ENCODE data around the gene SLC19A2. TPM values are rescaled to one million over a fixed set of nuclear protein-coding genes. Genes with fewer than 3 reads are reported as not detected.

Gene SLC19A2
- total RNA-seq, 2 experiments from 2014 or later, result 3.6 to 3.7 TPM

DNA sequence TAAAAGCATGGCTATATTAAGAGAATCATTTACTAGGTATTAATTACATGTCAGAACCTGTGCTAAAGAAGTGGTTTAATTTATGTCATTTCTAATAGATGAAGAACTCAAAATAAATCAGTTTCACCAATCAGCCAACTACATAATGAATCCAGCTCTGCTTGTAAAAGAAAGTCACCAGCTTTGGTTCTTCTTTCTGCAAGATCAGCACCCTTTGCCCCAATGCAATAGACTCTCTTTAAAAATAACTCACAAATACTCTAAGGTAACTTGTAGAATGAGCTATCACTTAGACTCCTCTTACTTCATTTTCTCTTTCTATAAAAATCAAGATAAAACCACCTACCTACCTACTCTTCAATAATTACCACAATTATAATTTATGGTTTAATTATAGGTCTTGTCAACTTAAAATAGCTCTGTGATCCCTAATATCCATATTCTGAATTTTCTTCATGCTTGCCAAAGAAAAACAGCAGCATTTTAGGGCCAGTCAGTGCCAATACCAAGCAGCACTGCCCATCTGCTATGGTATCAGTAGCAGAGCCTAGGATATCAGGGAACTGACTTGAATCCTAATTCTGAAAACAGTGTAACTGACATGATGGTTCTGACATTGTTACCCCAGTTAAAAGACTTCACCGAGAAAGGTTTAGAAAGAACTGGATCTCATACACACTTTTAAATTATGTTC lies 11.3 kb downstream of the SLC19A2 start:
- Mint-ChIP-seq H3K27ac (no peak overlapping the region), H3K4me1 (ENCODE audit: low read depth) (no peaks in the 10 kb centered on the region), H3K4me3 (no peak overlapping the region), H3K36me3 (ENCODE audit: low read depth) (peaks cover 9% of the 10 kb centered on the region), H3K27me3 (no peaks in the 10 kb centered on the region), H3K9me3 (no peaks in the 10 kb centered on the region)
- ChIA-PET POLR2A (no interaction called here), CTCF (no interaction called here)
- ATAC-seq (ENCODE audit: poor library complexity) (no peak), DNase-seq (no peak)
- TF ChIP-seq, protein P1, sequence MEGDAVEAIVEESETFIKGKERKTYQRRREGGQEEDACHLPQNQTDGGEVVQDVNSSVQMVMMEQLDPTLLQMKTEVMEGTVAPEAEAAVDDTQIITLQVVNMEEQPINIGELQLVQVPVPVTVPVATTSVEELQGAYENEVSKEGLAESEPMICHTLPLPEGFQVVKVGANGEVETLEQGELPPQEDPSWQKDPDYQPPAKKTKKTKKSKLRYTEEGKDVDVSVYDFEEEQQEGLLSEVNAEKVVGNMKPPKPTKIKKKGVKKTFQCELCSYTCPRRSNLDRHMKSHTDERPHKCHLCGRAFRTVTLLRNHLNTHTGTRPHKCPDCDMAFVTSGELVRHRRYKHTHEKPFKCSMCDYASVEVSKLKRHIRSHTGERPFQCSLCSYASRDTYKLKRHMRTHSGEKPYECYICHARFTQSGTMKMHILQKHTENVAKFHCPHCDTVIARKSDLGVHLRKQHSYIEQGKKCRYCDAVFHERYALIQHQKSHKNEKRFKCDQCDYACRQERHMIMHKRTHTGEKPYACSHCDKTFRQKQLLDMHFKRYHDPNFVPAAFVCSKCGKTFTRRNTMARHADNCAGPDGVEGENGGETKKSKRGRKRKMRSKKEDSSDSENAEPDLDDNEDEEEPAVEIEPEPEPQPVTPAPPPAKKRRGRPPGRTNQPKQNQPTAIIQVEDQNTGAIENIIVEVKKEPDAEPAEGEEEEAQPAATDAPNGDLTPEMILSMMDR (IDR thresholded peaks at IDR 0.05), result no peak
- Histone ChIP-seq H3K27ac (ENCODE audit: low read depth in 1 of 2, low read length in 2 of 2) (no peak overlapping the region), H3K4me1 (ENCODE audit: insufficient read depth, low read length) (no peaks in the 10 kb centered on the region), H3K36me3 (ENCODE audit: insufficient read depth, low read length) (peaks cover 4% of the 10 kb centered on the region), H3K9me3 (ENCODE audit: control insufficient read depth in 1 of 2, insufficient read depth in 1 of 2, low read length in 2 of 2) (no peaks in the 10 kb centered on the region), H3K4me3 (ENCODE audit: low read length) (no peak overlapping the region), H3K27me3 (ENCODE audit: control insufficient read depth in 1 of 2, insufficient read depth in 2 of 2, low read length in 2 of 2) (no peaks in the 10 kb centered on the region)
- intact Hi-C loops (cut with DNase I, micrococcal nuclease), result no loop called here

DNA sequence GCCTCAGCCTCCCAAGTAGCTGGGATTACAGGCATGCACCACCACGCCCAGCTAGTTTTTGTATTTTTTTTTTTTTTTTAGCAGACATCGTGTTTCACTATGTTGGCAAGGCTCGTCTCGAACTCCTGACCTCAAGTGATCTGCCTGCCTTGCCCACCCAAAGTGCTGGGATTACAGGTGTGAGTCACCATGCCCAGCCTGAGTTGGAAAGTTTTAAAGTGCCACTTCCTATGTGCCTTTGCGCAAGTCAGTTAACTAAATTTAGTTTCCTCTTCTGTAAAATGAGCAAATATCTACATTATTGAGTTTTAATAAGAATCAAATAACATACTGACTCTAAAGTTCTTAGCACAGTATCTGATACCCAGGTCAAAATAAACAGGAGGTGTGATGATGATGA lies 12.4 kb downstream of the SLC19A2 start:
- CTCF ChIA-PET, result no interaction called here
- Histone ChIP-seq H3K27ac (ENCODE audit: low read depth in 1 of 2, low read length in 2 of 2) (no peak overlapping the region), H3K4me3 (ENCODE audit: low read length) (no peak overlapping the region), H3K4me1 (ENCODE audit: insufficient read depth, low read length) (no peaks in the 10 kb centered on the region), H3K27me3 (ENCODE audit: control insufficient read depth in 1 of 2, insufficient read depth in 2 of 2, low read length in 2 of 2) (no peaks in the 10 kb centered on the region), H3K36me3 (ENCODE audit: insufficient read depth, low read length) (peaks cover 4% of the 10 kb centered on the region), H3K9me3 (ENCODE audit: control insufficient read depth in 1 of 2, insufficient read depth in 1 of 2, low read length in 2 of 2) (no peaks in the 10 kb centered on the region)
- Mint-ChIP-seq H3K9me3 (no peaks in the 10 kb centered on the region), H3K36me3 (ENCODE audit: low read depth) (peaks cover 9% of the 10 kb centered on the region), H3K27ac (no peak overlapping the region), H3K4me3 (no peak overlapping the region), H3K27me3 (no peaks in the 10 kb centered on the region), H3K4me1 (ENCODE audit: low read depth) (no peaks in the 10 kb centered on the region)
- intact Hi-C loops (cut with DNase I, micrococcal nuclease), result no loop called here
- ATAC-seq (ENCODE audit: poor library complexity) (no peak), DNase-seq (no peak)
- TF ChIP-seq, protein P1 (IDR thresholded peaks at IDR 0.05), result no peak
- POLR2A ChIA-PET, result interaction anchor here (0.9 kb wide), 1 partner anchor 9 kb away, joined by 4 read pairs; no protein-coding TSS in a partner anchor

DNA sequence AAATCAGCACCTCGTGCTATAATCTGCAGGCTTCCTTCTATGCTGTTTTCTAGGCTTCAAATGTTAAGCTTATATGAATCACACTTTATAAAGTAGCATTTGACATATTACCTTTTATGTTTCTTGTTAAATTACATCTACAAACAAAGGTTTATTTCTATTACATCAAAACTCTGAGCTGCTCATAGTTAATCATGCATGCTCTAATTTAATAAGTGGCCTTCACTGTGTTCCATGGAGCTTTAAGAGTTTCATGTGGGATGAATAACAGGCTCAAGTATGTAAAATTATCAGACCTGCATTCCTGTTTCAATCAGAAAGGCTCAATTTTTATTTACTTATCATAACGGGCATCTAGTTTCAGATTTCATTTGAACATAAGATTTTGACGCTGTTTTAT lies 13.0 kb downstream of the SLC19A2 start:
- H3K4me1 ChIP-seq (ENCODE audit: insufficient read depth, low read length), result no peaks in the 10 kb centered on the region
- ATAC-seq (ENCODE audit: poor library complexity) (no peak), DNase-seq (no peak)
- ChIA-PET CTCF (no interaction called here), POLR2A (interaction anchor here (0.9 to 1.3 kb wide), 2 partner anchors 8 to 14 kb away, joined by 3 to 4 read pairs; no protein-coding TSS in a partner anchor)
- H3K9me3 Mint-ChIP-seq, result no peaks in the 10 kb centered on the region
- H3K4me3 Mint-ChIP-seq, result no peak overlapping the region
- no peaks in the 10 kb centered on the region for H3K9me3 ChIP-seq (ENCODE audit: control insufficient read depth in 1 of 2, insufficient read depth in 1 of 2, low read length in 2 of 2)
- H3K27ac Mint-ChIP-seq, result no peak overlapping the region
- no peak overlapping the region for H3K27ac ChIP-seq (ENCODE audit: low read depth in 1 of 2, low read length in 2 of 2)
- H3K27me3 ChIP-seq (ENCODE audit: control insufficient read depth in 1 of 2, insufficient read depth in 2 of 2, low read length in 2 of 2), result no peaks in the 10 kb centered on the region
- H3K36me3 ChIP-seq (ENCODE audit: insufficient read depth, low read length), result peaks cover 4% of the 10 kb centered on the region
- H3K27me3 Mint-ChIP-seq, result no peaks in the 10 kb centered on the region
- H3K36me3 Mint-ChIP-seq (ENCODE audit: low read depth), result peaks cover 5% of the 10 kb centered on the region
- intact Hi-C loops (cut with DNase I, micrococcal nuclease), result no loop called here
- TF ChIP-seq, protein P1 (IDR thresholded peaks at IDR 0.05), result no peak
- H3K4me1 Mint-ChIP-seq (ENCODE audit: low read depth), result no peaks in the 10 kb centered on the region
- no peak overlapping the region for H3K4me3 ChIP-seq (ENCODE audit: low read length)
